Kidney glomerular epithelial cell (primary cell): ENCODE results near the gene PLEKHG5.
A peak's percentile ranks its signal among the peaks of the same experiment; 100 is the strongest.

ENCODE experiments used
- DNase-seq: peaks from one replicate; lab custom pipeline; 2025; lab: John Stamatoyannopoulos, UW

PLEKHG5 gene

DNA sequence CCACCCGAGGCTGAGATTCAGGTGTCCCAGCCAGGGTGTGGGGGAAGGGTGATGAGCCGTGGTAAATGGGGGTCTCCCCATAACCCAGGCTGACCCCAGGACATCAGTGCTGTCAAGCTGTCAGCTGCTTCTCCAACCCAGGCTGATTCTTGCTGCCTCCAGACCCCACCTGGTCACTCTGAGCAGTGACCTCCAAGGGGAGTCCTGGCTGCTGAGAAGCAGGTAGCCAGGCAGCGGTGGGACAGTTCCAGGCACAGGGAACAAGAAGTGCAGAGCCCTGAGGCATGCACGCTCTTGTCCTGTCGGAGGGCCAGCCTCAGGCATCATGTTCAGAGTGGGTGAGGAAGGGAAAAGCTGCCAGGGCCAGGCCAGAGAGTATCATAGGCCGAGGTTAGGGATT, 65.8 kb downstream of the PLEKHG5 start:
- DNase-seq, result no peak

DNA sequence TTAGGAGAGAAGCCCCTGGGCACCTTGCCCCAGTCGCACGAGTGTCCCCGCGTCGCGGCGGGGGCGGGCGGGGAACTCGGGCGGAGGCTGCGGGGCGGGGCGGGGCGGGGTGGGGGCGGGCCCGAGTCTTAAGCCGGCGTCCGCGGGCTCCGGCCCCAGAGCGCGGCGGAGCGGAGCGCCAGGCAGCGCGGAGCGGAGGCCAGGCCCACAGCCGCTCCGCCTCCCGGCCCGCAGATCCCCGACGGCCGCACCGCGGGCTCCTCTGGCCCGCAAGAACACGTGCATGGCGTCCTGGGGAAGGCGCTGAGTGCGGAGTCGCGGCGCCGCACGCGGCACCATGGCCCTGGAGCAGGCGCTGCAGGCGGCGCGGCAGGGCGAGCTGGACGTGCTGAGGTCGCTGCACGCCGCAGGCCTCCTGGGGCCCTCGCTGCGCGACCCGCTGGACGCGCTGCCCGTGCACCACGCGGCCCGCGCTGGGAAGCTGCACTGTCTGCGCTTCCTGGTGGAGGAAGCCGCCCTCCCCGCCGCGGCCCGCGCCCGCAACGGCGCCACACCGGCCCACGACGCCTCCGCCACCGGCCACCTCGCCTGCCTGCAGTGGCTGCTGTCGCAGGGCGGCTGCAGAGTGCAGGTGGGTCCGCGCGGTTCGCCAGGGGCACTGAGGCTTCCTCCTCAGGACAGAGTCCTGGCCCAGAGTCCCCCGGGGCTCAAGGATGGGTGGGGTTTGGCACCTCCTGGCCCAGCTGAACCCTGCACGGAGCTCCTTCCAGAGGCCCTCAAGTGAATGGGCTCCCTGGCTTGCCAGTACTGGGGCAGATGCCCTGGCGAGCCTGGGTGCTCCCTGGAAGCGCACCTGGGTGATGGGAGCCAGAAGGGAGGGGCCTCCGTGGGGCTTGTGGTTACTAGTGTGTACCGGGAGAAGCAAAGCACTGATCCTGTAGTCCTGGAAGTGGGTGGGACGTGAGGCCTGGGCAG, 66.6 kb downstream of the PLEKHG5 start, which contains the start of gene ESPN:
TSS of gene ESPN (plus strand) at position 158 of the 975 bp plus-strand sequence. CDS start at position 338, 180 bp downstream.
- DNase-seq, result no peak

DNA sequence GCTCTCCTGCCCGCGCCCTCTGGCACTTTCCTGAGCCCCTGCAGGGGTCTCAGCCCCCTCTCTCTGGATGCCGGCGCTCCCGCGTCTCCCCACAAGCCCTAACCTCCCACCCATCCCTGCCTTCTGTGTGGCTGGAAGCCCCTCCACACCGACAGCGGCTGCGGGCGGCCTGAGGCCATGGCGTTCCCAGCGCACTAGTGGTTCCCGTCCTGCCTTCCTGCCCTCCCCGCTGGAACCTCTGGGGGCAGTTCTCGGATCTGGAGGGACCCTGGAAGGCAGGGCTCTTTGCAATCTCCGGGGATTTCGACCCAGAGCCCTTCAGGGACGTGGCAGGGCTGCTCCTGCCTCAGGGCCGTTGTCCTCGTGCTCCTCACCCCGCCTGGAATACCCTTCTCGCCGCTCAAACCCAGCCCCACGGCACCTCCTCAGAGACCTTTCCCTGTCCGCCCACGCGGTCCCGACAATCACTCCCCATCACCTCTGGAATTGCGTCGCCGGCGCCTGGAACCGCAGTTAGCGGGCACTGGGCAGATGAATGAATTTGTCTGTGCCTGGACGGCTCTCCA, 67.4 kb downstream of the PLEKHG5 start:
- DNase-seq, result no peak

DNA sequence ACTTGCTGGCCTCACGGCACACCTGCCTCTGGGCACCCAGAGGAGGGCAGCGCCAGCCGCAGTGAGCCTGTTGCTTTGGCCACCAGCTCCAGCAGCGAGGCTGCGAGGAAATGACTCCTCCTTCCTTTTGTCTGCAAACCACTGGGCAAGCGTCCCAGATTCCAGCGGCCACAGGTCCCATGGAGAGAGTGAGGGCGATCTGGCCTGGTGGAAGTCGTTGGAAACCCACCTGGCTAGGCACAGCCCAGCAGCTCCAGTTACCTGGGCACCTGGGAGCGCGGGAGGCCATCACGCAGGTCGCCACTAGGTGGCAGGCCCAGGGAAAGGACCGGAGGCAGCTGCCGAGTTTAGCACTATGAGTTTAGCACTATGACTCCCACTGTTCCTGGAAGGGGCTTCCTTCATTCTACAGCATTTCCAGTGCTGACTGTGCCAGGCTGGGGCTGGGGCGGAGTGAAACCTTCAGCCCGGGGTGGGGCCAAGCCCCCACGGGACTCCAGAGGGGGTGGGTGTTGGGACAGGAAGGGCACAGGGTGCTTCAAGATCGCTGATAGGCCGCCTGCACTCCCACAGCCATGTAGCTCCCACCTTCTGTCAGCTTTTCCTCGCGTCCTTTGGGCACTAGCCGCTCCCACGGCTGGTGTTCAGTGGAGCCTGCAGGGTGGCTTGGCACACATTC, 68.0 kb downstream of the PLEKHG5 start:
- peak; percentile 56 for DNase-seq

DNA sequence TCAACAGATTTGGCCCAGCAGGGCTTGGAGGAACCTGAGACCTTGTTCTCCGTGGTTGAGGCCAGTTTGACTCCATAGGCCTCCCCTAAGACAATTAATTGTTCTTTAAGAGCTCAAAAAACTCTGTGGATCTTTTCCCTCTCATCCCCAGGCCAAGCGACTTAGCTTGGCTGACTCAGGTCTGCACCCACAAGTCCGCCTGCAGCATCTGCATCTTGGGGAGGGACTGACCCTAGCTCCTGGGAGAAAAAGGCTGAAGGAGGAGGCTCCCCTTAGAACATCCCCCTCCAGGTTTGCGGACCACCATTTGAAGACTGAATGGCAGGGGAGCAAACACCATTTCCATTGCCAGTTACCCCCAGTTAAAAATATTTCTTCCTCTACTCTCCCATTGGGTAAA, 70.2 kb downstream of the PLEKHG5 start:
- DNase-seq, result no peak

DNA sequence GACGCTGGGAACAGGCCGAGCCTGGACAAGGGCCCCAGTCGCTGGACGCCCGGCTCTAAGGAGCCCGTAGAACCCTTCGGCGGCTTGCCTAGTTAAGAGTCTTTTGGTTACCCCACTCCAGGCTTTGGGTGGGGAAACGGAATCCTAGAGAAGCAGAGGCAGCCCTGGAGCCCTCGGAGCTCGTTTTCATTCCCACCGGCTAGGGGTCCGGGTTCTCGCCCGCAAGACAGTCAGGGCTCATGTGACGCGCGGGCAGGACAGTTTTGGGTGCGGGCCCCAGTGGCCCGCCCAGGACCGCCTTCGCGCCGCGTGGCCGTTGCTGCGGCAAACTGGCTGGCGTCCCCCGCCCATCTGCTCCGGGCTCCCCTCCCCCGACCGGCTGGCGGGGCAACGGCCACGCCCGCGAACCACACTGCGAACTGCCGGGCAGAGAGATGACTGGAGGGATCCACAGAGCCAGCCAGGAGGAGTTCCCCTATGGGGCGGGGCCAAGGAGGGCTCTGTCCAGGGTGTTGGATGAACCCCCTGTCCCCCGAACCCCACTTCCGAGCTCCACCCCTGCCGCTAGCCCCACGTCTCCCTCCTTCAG, 70.9 kb downstream of the PLEKHG5 start:
- DNase-seq, result no peak

- DNase-seq, result no peak
Measured at GRCh38 chr1:6419804-6420453, 71.5 kb downstream of the PLEKHG5 start, which contains the start of gene HES2. Gene HES2 (minus strand): TSS chr1:6419919. CDS start chr1:6419820, 99 bp downstream.

- no peak for DNase-seq
Measured at GRCh38 chr1:6419397-6419803, 72.1 kb downstream of the PLEKHG5 start.

DNA sequence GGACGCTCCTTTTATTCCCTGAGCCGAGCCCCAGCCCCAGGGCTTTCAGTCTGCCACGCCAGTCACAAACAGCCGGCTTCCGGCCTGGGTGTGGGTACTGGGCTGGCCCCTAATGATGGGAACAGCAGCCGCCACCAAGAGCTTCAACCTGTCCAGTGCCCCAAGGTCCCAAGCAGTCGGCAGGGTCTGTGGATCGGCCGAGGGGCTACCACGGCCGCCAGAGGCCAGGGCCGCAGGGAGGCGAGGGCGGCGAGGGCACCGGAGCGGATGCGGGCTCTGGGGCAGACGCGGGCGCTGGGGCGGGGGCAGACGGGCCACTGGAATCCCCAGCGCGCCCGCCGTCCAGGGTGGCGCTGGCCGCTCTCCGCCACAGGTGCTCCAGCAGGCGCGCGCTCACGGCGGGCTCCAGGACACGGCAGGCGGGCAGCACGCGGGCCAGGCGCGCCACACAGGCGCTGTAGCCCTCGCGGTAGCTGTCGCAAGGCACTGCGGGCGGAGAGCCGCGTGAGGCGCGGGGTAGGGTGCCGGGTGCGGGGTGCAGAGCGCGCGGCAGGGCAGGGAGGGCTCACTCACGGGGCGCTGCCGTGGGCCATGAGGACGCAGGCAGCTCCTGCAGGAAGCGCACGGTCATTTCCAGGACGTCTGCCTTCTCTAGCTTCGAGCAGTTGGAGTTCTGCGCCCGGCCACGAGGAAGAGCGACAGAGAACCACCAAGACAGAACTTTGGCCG, 72.6 kb downstream of the PLEKHG5 start:
- no peak for DNase-seq

GRCh38 chr1:6417961-6418667, 73.4 kb downstream of the PLEKHG5 start:
- no peak for DNase-seq
